GM12878 (cell line): ENCODE data around the gene OR52A1.

Experiments
- ATF3 ChIP-seq: IDR thresholded peaks from 2 replicates; pipeline ENCODE4 v1.6.1; 2011; ENCODE audit warnings: low read depth, mild to moderate bottlenecking, low read length, moderate library complexity, borderline replicate concordance; ENCODE audit errors: extremely low read depth
- CBX5 ChIP-seq: sonication (generic); IDR thresholded peaks from 2 replicates; pipeline ENCODE4 v1.6.1; 2016; ENCODE audit warnings: low read depth, moderate library complexity, mild to moderate bottlenecking, inconsistent platforms
- CEBPB ChIP-seq, 2 experiments: fragments of 150-350 bp in 1 of 2; IDR thresholded peaks; 2 replicates each; pipeline ENCODE4 v1.6.1; 2012 to 2014; ENCODE audit warnings: low read depth in 2 of 2, low read length in 2 of 2, borderline replicate concordance in 1 of 2, inconsistent platforms in 1 of 2
- ESRRA ChIP-seq: IDR thresholded peaks from 2 replicates; pipeline ENCODE4 v1.6.1; 2012; ENCODE audit warnings: mild to moderate bottlenecking, low read length, improper control_type of control experiment
- FOXM1 ChIP-seq: IDR thresholded peaks from 2 replicates; pipeline ENCODE4 v1.6.1; 2012; ENCODE audit warnings: low read depth, mild to moderate bottlenecking, inconsistent platforms, low read length, moderate library complexity
- NR2C2 ChIP-seq: IDR thresholded peaks from 2 replicates; pipeline ENCODE4 v1.6.1; 2011; ENCODE audit warnings: borderline replicate concordance, low read depth; ENCODE audit not compliant: control insufficient read depth, insufficient read length
- REST ChIP-seq: IDR thresholded peaks from 2 replicates; pipeline ENCODE4 v1.6.1; 2012; ENCODE audit warnings: mild to moderate bottlenecking, low read depth, low read length
- ZBTB11 ChIP-seq: fragments of 450-650 bp; formaldehyde crosslinking; IDR thresholded peaks from 2 replicates; pipeline ENCODE4 v1.5.0; 2022; ENCODE audit warnings: mild to moderate bottlenecking, missing genetic modification characterization

- no peak for TF ChIP-seq ATF3
- TF ChIP-seq CEBPB (IDR thresholded peaks at IDR 0.05; ENCODE audit: borderline replicate concordance in 1 of 2, low read depth in 2 of 2, low read length in 2 of 2): no peak
- no peak for TF ChIP-seq CBX5
- TF ChIP-seq FOXM1: no peak
- no peak for TF ChIP-seq REST
- no peak for TF ChIP-seq NR2C2
- no peak for TF ChIP-seq ZBTB11 (CRISPR knock-in tag)
- no peak for TF ChIP-seq ESRRA
Observed at GRCh38 chr11:5171856-5172255, 17.3 kb upstream of the OR52A1 start.
